ENCODE data around the gene VMP1. TPM values are rescaled to one million over a fixed set of nuclear protein-coding genes. Genes with fewer than 3 reads are reported as not detected.
"Not testable (repeated sequence)": the region's sequence is repeated elsewhere in the genome, so short reads cannot be mapped to it uniquely, and the experiment has no call there.

Gene VMP1
- total RNA-seq, 1 experiment from 2014 or later = 69.4 TPM

- no peaks in the 10 kb centered on the region for H3K9me3 ChIP-seq (ENCODE audit: low read length)
- no peak overlapping the region for H2AFZ ChIP-seq (ENCODE audit: low read length)
- H3K9ac ChIP-seq (ENCODE audit: low read length) = no peak overlapping the region
- no peak overlapping the region for H3K27ac ChIP-seq (ENCODE audit: low read length)
- H4K20me1 ChIP-seq (ENCODE audit: insufficient read depth, low read depth, low read length) = no peaks in the 10 kb centered on the region
- H3K36me3 ChIP-seq (ENCODE audit: insufficient read depth, low read length) = peaks cover 9% of the 10 kb centered on the region; the same call in 1 of the 2 replicates
- peak overlapping the region; percentile 27 for H3K4me2 ChIP-seq (ENCODE audit: low read depth, low read length, poor library complexity, severe bottlenecking)
- no peaks in the 10 kb centered on the region for H3K27me3 ChIP-seq (ENCODE audit: low read length)
- no peaks in the 10 kb centered on the region for H3K9me2 ChIP-seq (replicated peaks; ENCODE audit: insufficient read depth, low read length)
- no peaks in the 10 kb centered on the region for H3K79me2 ChIP-seq (ENCODE audit: low read length)
- no peak for DNase-seq
- H3K4me3 ChIP-seq (ENCODE audit: low read length) = no peak overlapping the region
- H3K4me1 ChIP-seq (ENCODE audit: low read length) = peaks cover 31% of the 10 kb centered on the region
These were observed 137.6 kb downstream of the VMP1 start for GRCh38 chr17:59844884-59845594.

DNA sequence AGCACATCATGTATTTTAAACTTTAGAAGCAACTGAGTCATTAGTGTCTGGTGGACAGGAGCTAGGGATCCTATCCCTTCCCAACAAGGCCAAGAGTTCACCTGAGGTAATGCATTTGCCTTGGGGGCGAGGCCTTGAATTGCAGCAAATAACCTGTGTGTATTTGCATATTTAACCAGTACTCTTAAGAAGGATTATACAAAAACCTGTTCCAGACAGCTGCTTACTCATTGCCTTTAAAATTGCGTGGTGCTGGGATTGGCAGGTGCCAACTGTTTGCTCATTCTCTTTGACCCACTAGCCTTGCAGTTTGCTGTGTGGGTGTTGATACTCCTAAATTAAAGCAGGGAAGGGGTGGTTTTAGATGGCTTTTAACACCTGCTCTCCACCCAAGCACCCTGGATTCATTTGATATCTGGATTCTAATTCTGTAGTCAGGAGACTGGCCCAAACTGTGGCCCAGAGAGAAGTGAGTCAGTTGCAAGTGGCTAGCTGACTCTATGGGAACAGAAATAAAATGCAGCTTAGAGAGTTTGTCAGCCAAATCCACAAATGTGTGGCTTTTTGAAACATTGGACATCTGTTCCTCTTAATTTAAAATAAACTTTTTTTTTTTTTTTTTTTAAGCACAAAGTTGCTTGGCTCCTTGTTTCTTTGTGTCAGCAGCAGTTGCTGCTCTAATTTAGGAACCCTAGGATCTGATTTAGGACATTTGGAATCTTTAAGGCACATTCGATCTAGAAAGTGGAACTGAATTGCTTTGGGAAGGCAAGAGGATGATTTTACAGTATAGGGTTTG is 138.3 kb downstream of the VMP1 start:
- H3K27me3 ChIP-seq (ENCODE audit: low read length) = no peaks in the 10 kb centered on the region
- H3K4me1 ChIP-seq (ENCODE audit: low read length) = peaks cover 23% of the 10 kb centered on the region
- no peaks in the 10 kb centered on the region for H3K79me2 ChIP-seq (ENCODE audit: low read length)
- no peaks in the 10 kb centered on the region for H3K9me3 ChIP-seq (ENCODE audit: low read length)
- H3K36me3 ChIP-seq (ENCODE audit: insufficient read depth, low read length) = peaks cover 2% of the 10 kb centered on the region; the same call in 1 of the 2 replicates
- no peak overlapping the region for H3K4me3 ChIP-seq (ENCODE audit: low read length)
- H3K27ac ChIP-seq (ENCODE audit: low read length) = no peak overlapping the region
- H2AFZ ChIP-seq (ENCODE audit: low read length) = no peak overlapping the region
- H4K20me1 ChIP-seq (ENCODE audit: insufficient read depth, low read depth, low read length) = no peaks in the 10 kb centered on the region
- peak overlapping the region; percentile 27 for H3K4me2 ChIP-seq (ENCODE audit: low read depth, low read length, poor library complexity, severe bottlenecking)
- no peak overlapping the region for H3K9ac ChIP-seq (ENCODE audit: low read length)
- no peaks in the 10 kb centered on the region for H3K9me2 ChIP-seq (replicated peaks; ENCODE audit: insufficient read depth, low read length)
- no peak for DNase-seq

DNA sequence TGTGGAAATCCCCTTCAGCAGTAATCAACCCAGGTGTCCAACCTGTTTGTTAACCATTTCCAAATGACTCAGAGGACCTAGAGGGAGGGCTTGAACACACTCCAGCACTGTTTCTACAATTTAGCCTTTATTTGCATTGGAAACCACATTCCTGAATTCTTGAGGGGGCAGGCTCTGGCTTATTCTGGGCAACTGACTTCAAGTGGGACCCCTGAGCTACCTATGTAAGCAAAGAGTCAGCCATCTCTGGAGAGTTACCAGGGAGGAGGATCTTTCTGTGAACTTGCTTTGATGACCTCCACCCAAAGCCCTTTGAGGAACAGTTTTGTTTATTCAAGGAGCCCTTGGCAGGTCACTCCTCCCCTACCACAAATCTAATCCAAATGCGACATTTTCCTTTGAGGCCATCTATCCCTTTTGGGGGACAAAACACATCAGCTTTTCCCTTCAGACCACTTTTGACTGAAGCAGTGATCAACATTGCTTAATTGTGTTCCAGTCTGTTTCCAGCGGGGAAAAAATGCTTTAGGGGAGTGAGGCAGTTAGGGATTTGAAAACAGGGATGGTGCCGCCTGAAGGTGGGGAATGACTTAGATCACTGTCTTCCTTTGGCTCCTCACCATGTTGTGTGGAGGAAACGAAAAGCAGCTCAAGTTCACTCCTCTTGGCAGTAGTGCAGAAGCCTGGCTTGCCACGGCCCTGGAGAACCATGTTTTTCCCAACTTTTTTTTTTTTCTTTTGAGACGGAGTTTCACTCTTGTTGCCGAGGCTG is 139.1 kb downstream of the VMP1 start:
- no peak overlapping the region for H2AFZ ChIP-seq (ENCODE audit: low read length)
- no peaks in the 10 kb centered on the region for H3K27me3 ChIP-seq (ENCODE audit: low read length)
- H3K27ac ChIP-seq (ENCODE audit: low read length) = no peak overlapping the region
- H3K4me2 ChIP-seq (ENCODE audit: low read depth, low read length, poor library complexity, severe bottlenecking) = no peak overlapping the region
- no peaks in the 10 kb centered on the region for H3K9me2 ChIP-seq (replicated peaks; ENCODE audit: insufficient read depth, low read length)
- H3K4me3 ChIP-seq (ENCODE audit: low read length) = no peak overlapping the region
- DNase-seq = no peak
- no peaks in the 10 kb centered on the region for H4K20me1 ChIP-seq (ENCODE audit: insufficient read depth, low read depth, low read length)
- no peaks in the 10 kb centered on the region for H3K9me3 ChIP-seq (ENCODE audit: low read length)
- no peaks in the 10 kb centered on the region for H3K79me2 ChIP-seq (ENCODE audit: low read length)
- H3K36me3 ChIP-seq (ENCODE audit: insufficient read depth, low read length) = no peaks in the 10 kb centered on the region
- peaks cover 20% of the 10 kb centered on the region for H3K4me1 ChIP-seq (ENCODE audit: low read length)
- no peak overlapping the region for H3K9ac ChIP-seq (ENCODE audit: low read length)

DNA sequence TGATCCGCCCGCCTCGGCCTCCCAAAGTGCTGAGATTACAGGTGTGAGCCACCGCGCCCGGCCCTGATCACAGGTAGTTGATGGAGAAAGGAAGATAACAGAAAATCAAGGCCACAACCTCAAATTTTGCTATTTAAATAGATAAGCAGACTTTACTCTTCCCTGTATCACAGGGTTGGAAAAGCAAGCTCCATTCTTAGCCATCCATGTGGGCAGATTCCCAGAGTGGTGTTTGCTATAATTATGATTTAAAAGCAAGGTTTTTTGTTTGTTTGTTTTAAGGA is 140.9 kb downstream of the VMP1 start:
- no peaks in the 10 kb centered on the region for H3K27me3 ChIP-seq (ENCODE audit: low read length)
- no peak overlapping the region for H3K27ac ChIP-seq (ENCODE audit: low read length)
- H4K20me1 ChIP-seq (ENCODE audit: insufficient read depth, low read depth, low read length) = no peaks in the 10 kb centered on the region
- H2AFZ ChIP-seq (ENCODE audit: low read length) = no peak overlapping the region
- peaks cover 20% of the 10 kb centered on the region for H3K4me1 ChIP-seq (ENCODE audit: low read length)
- H3K9me3 ChIP-seq (ENCODE audit: low read length) = no peaks in the 10 kb centered on the region
- no peaks in the 10 kb centered on the region for H3K9me2 ChIP-seq (replicated peaks; ENCODE audit: insufficient read depth, low read length)
- no peak overlapping the region for H3K4me2 ChIP-seq (ENCODE audit: low read depth, low read length, poor library complexity, severe bottlenecking)
- H3K4me3 ChIP-seq (ENCODE audit: low read length) = no peak overlapping the region
- no peak for DNase-seq
- no peaks in the 10 kb centered on the region for H3K79me2 ChIP-seq (ENCODE audit: low read length)
- no peak overlapping the region for H3K9ac ChIP-seq (ENCODE audit: low read length)
- H3K36me3 ChIP-seq (ENCODE audit: insufficient read depth, low read length) = no peaks in the 10 kb centered on the region

- H3K4me2 ChIP-seq (ENCODE audit: low read depth, low read length, poor library complexity, severe bottlenecking) = no peak overlapping the region
- H2AFZ ChIP-seq (ENCODE audit: low read length) = no peak overlapping the region
- no peak overlapping the region for H3K4me3 ChIP-seq (ENCODE audit: low read length)
- H3K4me1 ChIP-seq (ENCODE audit: low read length) = peaks cover 20% of the 10 kb centered on the region
- H3K27ac ChIP-seq (ENCODE audit: low read length) = no peak overlapping the region
- H3K36me3 ChIP-seq (ENCODE audit: insufficient read depth, low read length) = no peaks in the 10 kb centered on the region
- no peaks in the 10 kb centered on the region for H3K79me2 ChIP-seq (ENCODE audit: low read length)
- H3K27me3 ChIP-seq (ENCODE audit: low read length) = no peaks in the 10 kb centered on the region
- H3K9ac ChIP-seq (ENCODE audit: low read length) = no peak overlapping the region
- no peaks in the 10 kb centered on the region for H4K20me1 ChIP-seq (ENCODE audit: insufficient read depth, low read depth, low read length)
- no peaks in the 10 kb centered on the region for H3K9me3 ChIP-seq (ENCODE audit: low read length)
- H3K9me2 ChIP-seq (replicated peaks; ENCODE audit: insufficient read depth, low read length) = no peaks in the 10 kb centered on the region
- DNase-seq = no peak
These were observed 141.3 kb downstream of the VMP1 start for GRCh38 chr17:59848778-59849177.

- H3K27ac ChIP-seq (ENCODE audit: low read length); H3K4me2 ChIP-seq (ENCODE audit: low read depth, low read length, poor library complexity, severe bottlenecking): not testable (repeated sequence)
- H3K4me1 ChIP-seq (ENCODE audit: low read length) = peaks cover 12% of the 10 kb centered on the region
These were observed 142.9 kb downstream of the VMP1 start for GRCh38 chr17:59850311-59850710.

GRCh38 chr17:59851439-59852375 is 144.3 kb downstream of the VMP1 start:
- Histone ChIP-seq H4K20me1 (ENCODE audit: insufficient read depth, low read depth, low read length) (no peaks in the 10 kb centered on the region), H3K27me3 (ENCODE audit: low read length) (no peaks in the 10 kb centered on the region), H3K9me2 (replicated peaks; ENCODE audit: insufficient read depth, low read length) (no peaks in the 10 kb centered on the region), H3K27ac (ENCODE audit: low read length) (no peak overlapping the region), H3K36me3 (ENCODE audit: insufficient read depth, low read length) (no peaks in the 10 kb centered on the region), H3K79me2 (ENCODE audit: low read length) (no peaks in the 10 kb centered on the region), H3K9me3 (ENCODE audit: low read length) (no peaks in the 10 kb centered on the region), H2AFZ (ENCODE audit: low read length) (no peak overlapping the region), H3K4me1 (ENCODE audit: low read length) (no peaks in the 10 kb centered on the region), H3K9ac (ENCODE audit: low read length) (no peak overlapping the region), H3K4me3 (ENCODE audit: low read length) (no peak overlapping the region), H3K4me2 (ENCODE audit: low read depth, low read length, poor library complexity, severe bottlenecking) (no peak overlapping the region)
- no peak for DNase-seq

More at GRCh38 chr17:59850311-59850710, 142.9 kb downstream of the VMP1 start:
- not testable (repeated sequence) for H3K9ac ChIP-seq (ENCODE audit: low read length); H4K20me1 ChIP-seq (ENCODE audit: insufficient read depth, low read depth, low read length); H3K9me3 ChIP-seq (ENCODE audit: low read length); H3K4me3 ChIP-seq (ENCODE audit: low read length); DNase-seq; H2AFZ ChIP-seq (ENCODE audit: low read length); H3K36me3 ChIP-seq (ENCODE audit: insufficient read depth, low read length); H3K79me2 ChIP-seq (ENCODE audit: low read length); H3K9me2 ChIP-seq (replicated peaks; ENCODE audit: insufficient read depth, low read length); H3K27me3 ChIP-seq (ENCODE audit: low read length)
